Activated naive CD4-positive, alpha-beta T cell treated with anti-CD3 and anti-CD28 coated beads for 36 hours (primary cell): ENCODE data around the gene MIOX. TPM values are rescaled to one million over a fixed set of nuclear protein-coding genes. Genes with fewer than 3 reads are reported as not detected.

ENCODE experiments used
- CTCF ChIA-PET: fragments of 350-600 bp; sonication (Branson Sonifier 250); formaldehyde crosslinking; loops from one replicate; lab custom pipeline; 2021; ENCODE audit warnings: antibody characterized with exemption; lab: Charles Lee
- DNase-seq: peaks from one replicate; pipeline ENCODE4 v3.0.0-alpha.2; 2020
- H3K27ac Mint-ChIP-seq: one replicate; pipeline ENCODE4 v1.8.0; 2021; ENCODE audit warnings: mild to moderate bottlenecking, mixed read lengths
- H3K27me3 Mint-ChIP-seq: one replicate; pipeline ENCODE4 v1.8.0; 2021; ENCODE audit warnings: low read depth, mixed read lengths
- H3K36me3 Mint-ChIP-seq: one replicate; pipeline ENCODE4 v1.8.0; 2021; ENCODE audit warnings: low read depth, mixed read lengths
- H3K4me1 Mint-ChIP-seq: one replicate; pipeline ENCODE4 v1.8.0; 2021; ENCODE audit warnings: low read depth, mixed read lengths
- H3K4me3 Mint-ChIP-seq: one replicate; pipeline ENCODE4 v1.8.0; 2021; ENCODE audit warnings: mild to moderate bottlenecking, moderate library complexity, mixed read lengths
- H3K9me3 Mint-ChIP-seq: one replicate; pipeline ENCODE4 v1.8.0; 2021; ENCODE audit warnings: mixed read lengths
- intact Hi-C: fragments of 100-400 bp; cut with micrococcal nuclease; formaldehyde crosslinking; loops from one replicate; pipeline ENCODE4 v1.15.1; 2023
- total RNA-seq, 2 experiments: library from RNA; stranded (reverse); gene quantifications; one replicate each; pipeline ENCODE4 v1.2.3, GENCODE V29; 2021

MIOX gene
- total RNA-seq, 2 experiments from 2014 or later, result 0.31 TPM; not detected in 1

DNA sequence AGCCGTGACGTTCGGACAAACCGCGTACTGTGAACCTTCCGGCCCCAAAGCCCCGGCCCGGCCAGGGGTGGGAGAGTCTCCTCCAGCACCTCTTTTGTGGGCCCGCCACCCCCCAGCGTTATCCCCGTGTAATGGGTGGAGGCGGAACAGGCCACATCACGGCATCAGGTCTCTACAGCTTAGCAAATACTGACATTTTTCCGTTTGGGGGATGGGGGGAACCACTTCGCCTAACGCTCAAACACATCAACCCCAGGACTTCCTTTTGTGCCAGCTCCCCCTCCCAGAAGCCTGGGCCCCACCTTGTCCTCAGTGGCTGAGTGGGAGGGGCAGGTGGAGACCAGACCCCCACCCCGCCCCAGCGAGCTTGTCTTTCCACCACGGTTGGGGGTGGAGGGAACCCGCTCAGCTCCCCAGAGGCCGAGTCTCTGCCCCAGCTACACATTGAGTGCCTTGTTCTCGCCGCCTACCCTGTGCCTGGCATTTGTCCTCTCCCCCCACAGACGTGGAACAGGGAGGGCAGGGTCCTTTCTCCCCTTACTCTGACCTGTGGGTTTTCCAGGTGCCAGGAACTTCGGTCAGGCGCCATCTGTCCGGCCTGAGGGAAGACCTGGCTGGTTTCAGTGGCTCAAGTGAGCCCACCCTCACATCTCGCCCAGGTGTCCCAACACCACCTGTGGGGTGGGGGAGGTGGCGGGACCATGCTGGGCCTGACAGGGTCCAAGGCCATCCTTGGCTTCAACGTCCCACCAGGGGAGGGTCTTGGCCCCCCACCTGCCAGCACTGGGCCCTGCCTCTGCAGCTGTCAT lies 41.4 kb upstream of the MIOX start:
- H3K27me3 Mint-ChIP-seq, result no peaks in the 10 kb centered on the region
- H3K27ac Mint-ChIP-seq, result peak overlapping the region; percentile 56
- DNase-seq, result no peak
- H3K4me3 Mint-ChIP-seq, result no peak overlapping the region
- H3K36me3 Mint-ChIP-seq, result peaks cover 4% of the 10 kb centered on the region
- CTCF ChIA-PET, result interaction anchor here (0.5 kb wide), 1 partner anchor 70 kb away, joined by 4 read pairs; no protein-coding TSS in a partner anchor
- no peaks in the 10 kb centered on the region for H3K9me3 Mint-ChIP-seq
- intact Hi-C loops, result no loop called here
- H3K4me1 Mint-ChIP-seq, result peaks cover 10% of the 10 kb centered on the region

DNA sequence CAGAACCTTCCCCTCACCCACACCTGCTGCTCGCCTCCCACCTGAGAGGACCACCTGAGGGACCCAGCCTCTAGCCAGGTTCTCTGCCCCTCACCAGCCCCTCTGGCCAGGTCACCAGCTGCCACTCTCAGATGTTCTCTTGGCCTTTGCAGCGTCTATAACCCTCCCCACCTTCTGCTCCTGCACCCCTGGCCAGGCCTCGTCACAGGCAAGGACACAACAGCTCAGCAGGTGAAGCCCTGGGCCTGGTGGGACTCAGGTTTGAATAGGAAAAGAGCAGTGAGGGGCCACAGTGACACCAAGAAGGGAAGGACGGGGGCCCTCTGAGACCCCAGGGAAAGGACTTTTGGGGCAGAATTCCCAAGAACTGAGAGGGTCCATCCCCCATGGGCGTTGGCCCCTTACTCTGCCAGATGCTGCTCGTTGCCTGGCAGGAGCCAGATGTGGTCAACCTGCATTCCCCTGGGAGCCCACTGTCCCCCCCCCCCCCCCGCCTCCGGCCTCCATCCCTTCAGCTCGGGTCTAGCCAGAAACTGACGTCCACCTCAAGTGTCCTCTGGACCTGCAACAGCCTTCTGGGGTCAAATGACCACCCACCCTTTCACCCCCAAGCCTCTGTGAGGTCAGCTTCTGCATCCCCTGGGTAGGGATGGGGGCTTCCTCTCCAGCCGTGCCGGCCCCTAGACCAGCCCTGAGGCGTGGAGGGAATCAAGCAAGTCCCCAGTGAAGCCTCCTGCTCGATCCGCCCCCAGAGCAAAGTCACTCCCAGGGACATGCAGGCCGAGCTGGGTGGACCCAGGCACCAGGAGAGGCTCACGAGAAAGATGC lies 40.6 kb upstream of the MIOX start:
- Mint-ChIP-seq H3K4me3 (no peak overlapping the region), H3K9me3 (no peaks in the 10 kb centered on the region), H3K27me3 (no peaks in the 10 kb centered on the region), H3K36me3 (peaks cover 4% of the 10 kb centered on the region), H3K4me1 (peaks cover 10% of the 10 kb centered on the region), H3K27ac (peak overlapping the region; percentile 56)
- intact Hi-C loops, result no loop called here
- DNase-seq, result no peak
- CTCF ChIA-PET, result no interaction called here

DNA sequence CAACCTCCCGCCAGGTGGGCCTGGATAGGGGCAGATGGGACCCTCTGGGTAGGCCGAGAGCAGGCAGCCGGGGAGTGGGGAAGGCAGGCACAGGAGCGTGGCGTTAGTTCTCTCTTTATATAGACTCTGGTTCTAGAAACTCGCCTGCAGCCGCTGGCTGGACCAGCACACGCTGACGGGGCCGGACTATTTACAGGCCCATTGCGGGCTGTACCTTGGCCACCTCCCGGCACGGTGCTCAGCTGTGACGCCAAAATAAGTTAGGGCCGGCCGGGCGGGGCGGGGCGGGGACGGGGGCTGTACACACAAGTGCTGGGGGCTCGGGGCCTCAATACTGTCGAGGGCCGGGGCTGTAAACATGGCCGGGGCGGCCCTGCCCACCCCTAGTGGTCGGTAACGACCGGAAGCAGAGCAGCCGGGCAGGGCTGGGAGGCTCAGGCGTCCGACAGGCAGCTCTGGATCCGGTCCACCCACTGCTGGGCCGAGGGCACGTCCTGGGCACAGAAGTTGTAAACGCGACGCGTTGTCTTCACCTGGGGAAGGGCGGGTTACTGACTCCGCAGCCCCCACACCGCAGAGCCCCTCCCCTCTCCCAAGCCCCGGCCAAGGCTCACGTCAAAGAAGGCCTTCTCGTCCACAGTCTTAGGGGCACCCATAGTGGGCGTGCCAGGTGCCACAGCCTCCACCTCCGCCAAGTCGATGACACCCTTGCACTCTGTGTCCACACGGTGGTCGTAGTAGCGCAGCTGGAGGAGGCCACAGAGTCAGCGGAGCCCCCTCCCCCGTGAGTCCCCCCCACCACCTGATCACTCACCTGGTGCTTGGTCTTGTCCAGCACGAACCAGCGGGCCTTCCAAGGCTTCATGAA lies 39.7 kb upstream of the MIOX start:
- Mint-ChIP-seq H3K36me3 (peaks cover 6% of the 10 kb centered on the region), H3K4me3 (no peak overlapping the region), H3K27me3 (no peaks in the 10 kb centered on the region), H3K27ac (no peak overlapping the region), H3K9me3 (no peaks in the 10 kb centered on the region), H3K4me1 (peaks cover 10% of the 10 kb centered on the region)
- intact Hi-C loops, result no loop called here
- CTCF ChIA-PET, result no interaction called here
- no peak for DNase-seq

DNA sequence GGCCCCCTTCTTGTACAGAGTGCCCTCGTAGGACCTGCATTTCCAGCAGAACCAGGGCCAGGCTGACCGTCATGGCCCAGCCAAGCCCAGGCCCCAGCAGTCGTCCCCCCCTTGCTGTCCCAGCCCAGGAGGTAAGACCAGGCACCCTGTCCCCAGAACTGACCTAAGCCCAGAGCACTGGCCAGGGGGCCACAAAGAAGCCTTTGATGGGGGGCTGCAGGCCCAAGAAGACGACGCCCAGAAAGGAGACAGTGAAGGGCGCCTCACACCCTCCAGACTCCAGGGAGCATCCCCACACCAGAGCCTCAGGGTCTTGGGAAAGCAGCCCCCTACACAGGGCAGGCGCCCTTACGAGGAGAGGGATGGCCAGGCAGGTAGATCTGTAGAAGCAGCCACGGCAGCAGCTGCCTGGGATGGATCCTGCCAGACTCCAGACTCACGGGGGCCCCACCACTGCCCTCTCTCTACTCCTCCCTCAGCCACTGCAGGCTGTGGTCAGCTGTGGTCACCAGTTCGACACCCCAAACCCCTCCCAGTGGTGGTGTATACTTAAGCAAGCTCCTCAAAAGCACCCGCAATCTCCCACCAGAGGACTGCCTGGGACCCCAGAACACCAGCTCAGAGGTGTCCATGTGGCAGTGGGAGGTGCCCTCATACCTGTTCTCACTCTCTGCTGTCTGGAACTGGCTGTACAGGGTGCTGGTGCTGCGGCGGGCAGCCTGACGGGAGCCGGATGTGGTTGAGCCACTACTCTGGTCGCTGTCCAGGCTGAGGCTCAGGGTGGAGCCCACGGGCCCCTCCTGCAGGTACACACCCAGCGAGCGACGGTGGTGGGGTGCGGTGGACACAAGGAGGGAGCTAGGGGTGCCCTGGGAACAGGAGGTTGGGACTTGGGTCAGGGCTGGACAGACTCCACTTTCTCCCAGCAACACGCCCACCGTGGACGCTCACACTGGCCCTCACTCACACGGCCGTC lies 38.8 kb upstream of the MIOX start:
- intact Hi-C loops, result no loop called here
- H3K4me3 Mint-ChIP-seq, result no peak overlapping the region
- peaks cover 5% of the 10 kb centered on the region for H3K36me3 Mint-ChIP-seq
- H3K27ac Mint-ChIP-seq, result peak overlapping the region; percentile 22
- CTCF ChIA-PET, result interaction anchor here (1.2 kb wide), 1 partner anchor 14 kb away, joined by 3 read pairs; no protein-coding TSS in a partner anchor
- no peak for DNase-seq
- H3K4me1 Mint-ChIP-seq, result peaks cover 12% of the 10 kb centered on the region
- H3K27me3 Mint-ChIP-seq, result no peaks in the 10 kb centered on the region
- H3K9me3 Mint-ChIP-seq, result no peaks in the 10 kb centered on the region

DNA sequence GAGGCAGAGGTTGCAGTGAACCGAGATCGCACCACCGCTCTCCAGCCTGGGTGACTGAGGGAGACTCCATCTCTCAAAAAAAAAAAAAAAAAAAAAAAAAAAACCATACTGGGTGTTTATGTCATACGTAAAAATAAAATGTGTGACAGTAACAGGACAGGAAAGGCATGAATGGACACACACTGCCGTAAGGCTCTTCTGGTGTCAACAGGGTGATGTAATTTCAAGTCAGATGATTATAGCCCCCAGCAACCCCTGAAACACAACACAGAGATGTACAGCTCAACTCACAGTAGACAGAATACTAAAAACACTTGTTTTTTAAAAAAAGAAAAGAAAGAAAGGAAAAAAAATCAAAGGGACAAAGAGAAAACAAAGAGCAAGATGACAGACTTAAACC lies 34.0 kb upstream of the MIOX start:
- H3K27ac Mint-ChIP-seq, result peak overlapping the region; percentile 54
- CTCF ChIA-PET, result interaction anchor here (0.9 kb wide), 1 partner anchor 46 kb away, joined by 3 read pairs; no protein-coding TSS in a partner anchor
- peaks cover 9% of the 10 kb centered on the region for H3K4me1 Mint-ChIP-seq
- no peak overlapping the region for H3K4me3 Mint-ChIP-seq
- no peak for DNase-seq
- H3K9me3 Mint-ChIP-seq, result no peaks in the 10 kb centered on the region
- H3K36me3 Mint-ChIP-seq, result peaks cover 9% of the 10 kb centered on the region
- intact Hi-C loops, result no loop called here
- no peaks in the 10 kb centered on the region for H3K27me3 Mint-ChIP-seq

DNA sequence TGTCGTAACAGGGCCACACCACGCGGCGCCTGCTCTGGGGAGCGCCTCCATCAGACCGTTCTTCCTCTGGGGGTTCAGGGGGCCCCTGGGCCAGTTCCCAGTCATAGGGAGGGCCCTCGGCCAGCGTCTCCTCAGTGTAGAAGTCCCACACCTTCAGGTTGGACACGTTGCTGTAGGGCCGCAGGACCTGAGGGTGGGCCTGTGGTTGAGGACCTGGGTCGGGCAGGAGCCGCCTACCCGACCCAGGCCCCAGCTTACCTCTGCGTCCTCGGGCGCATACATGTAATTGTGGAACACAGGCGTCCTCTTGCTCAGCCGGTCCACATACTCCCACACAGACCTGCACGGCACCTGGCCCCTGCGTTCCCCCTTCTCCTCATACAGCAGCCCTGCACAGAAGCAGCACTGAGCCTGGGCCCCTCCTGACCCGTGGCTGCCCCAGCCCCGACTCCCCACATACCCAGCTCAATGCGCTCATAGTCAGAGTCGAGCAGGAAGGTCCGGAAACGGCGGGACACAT lies 32.0 kb upstream of the MIOX start:
- H3K9me3 Mint-ChIP-seq, result no peaks in the 10 kb centered on the region
- H3K4me1 Mint-ChIP-seq, result peaks cover 9% of the 10 kb centered on the region
- intact Hi-C loops, result loop anchor here (5.0 kb wide), 1 partner anchor 43 kb away; no protein-coding TSS in a partner anchor
- CTCF ChIA-PET, result no interaction called here
- DNase-seq, result no peak
- peaks cover 13% of the 10 kb centered on the region for H3K36me3 Mint-ChIP-seq
- H3K4me3 Mint-ChIP-seq, result no peak overlapping the region
- no peak overlapping the region for H3K27ac Mint-ChIP-seq
- no peaks in the 10 kb centered on the region for H3K27me3 Mint-ChIP-seq

DNA sequence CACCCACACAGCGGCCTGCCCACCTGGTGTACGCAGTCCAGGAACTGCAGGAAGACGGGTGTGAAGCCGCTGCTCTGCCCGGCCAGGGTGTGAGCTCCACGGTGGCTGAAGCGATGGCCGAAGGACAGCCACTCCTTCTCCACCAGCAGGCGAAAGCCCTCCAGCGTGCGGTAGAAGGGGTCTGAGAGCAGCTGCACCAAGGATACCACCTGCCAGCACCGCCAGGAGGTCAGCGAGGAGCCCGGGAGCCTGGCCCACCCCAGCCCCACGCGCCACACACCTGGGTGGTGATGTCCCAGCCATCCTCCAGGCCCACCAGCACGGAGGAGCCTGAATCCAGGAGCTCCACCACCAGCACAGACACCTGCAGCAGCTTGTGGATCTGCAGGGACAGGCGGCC lies 31.5 kb upstream of the MIOX start:
- Mint-ChIP-seq H3K4me3 (no peak overlapping the region), H3K36me3 (peaks cover 13% of the 10 kb centered on the region), H3K27me3 (no peaks in the 10 kb centered on the region), H3K4me1 (peaks cover 9% of the 10 kb centered on the region), H3K9me3 (no peaks in the 10 kb centered on the region), H3K27ac (no peak overlapping the region)
- CTCF ChIA-PET, result interaction anchor here (1.1 kb wide), 1 partner anchor 44 kb away, joined by 5 read pairs; no protein-coding TSS in a partner anchor
- intact Hi-C loops, result loop anchor here (5.0 kb wide), 1 partner anchor 42 kb away; no protein-coding TSS in a partner anchor
- no peak for DNase-seq

DNA sequence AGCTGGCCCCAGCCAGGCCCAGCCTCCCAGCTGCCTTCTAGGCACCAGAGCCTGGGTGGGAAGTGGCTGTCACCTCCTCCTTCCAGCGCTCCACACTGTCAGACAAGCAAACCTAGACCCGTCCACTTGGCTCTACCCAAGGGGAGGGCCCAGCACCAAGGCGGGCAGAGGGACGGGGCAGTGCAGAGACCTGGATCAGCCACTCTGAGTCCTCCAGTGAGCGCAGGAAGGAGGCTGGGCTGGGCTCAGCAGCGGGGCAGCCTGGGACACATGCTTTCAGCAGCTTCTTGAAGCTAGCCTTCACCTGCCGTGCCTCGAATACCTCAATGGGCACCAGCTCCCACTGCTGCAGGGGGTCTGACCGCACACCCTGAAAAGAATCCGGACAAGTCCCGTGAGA lies 30.6 kb upstream of the MIOX start:
- no peak overlapping the region for H3K4me3 Mint-ChIP-seq
- peaks cover 18% of the 10 kb centered on the region for H3K36me3 Mint-ChIP-seq
- no peaks in the 10 kb centered on the region for H3K9me3 Mint-ChIP-seq
- intact Hi-C loops, result loop anchor here (5.0 kb wide), 1 partner anchor 41 kb away; no protein-coding TSS in a partner anchor
- no peak for DNase-seq
- CTCF ChIA-PET, result interaction anchor here (0.6 to 3.6 kb wide), 3 partner anchors 41 to 153 kb away, joined by 3 to 16 read pairs (median 5); no protein-coding TSS in a partner anchor
- no peaks in the 10 kb centered on the region for H3K27me3 Mint-ChIP-seq
- H3K4me1 Mint-ChIP-seq, result peaks cover 9% of the 10 kb centered on the region
- no peak overlapping the region for H3K27ac Mint-ChIP-seq

DNA sequence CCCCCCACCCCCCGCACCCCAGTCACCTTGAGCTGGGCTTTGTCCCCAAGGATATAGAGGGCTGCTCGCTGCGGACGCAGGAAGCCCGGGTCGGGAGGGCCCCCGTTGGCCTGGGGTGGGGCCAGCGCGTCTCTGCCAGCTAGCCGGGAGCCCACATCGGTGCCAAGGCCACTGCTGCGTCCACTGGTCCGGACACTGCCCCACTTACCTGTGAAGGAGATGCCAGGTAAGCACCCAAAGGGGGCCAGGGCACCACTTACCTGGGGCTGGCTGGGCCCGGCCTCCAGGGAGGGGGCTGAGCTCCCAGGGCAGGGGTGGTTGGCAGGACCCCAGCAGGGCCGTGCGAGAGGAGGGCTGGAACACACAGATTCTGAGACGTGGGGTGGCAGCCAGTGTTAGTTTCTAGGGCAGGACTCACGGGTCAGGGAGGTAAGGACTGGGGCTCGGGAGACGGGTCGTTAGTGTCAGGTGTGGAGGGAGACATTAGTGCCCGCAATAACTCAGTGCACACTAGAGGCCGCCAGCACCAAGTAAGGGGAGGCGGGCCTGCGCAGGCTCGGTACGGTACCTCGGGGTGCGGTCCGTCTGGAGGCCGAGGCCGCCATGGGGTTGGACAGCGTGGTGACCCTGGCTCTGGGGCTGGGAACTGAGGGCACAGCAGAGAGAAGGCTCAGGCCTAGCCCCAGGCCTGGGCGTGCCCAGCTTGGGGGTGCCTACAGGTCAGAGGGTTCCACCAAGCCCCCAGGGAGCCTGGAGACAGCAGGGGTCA lies 30.0 kb upstream of the MIOX start:
- DNase-seq, result no peak
- CTCF ChIA-PET, result interaction anchor here (0.6 to 3.6 kb wide), 5 partner anchors 15 to 152 kb away, joined by 3 to 16 read pairs (median 4); no protein-coding TSS in a partner anchor
- no peak overlapping the region for H3K27ac Mint-ChIP-seq
- H3K27me3 Mint-ChIP-seq, result no peaks in the 10 kb centered on the region
- peaks cover 15% of the 10 kb centered on the region for H3K36me3 Mint-ChIP-seq
- no peaks in the 10 kb centered on the region for H3K9me3 Mint-ChIP-seq
- H3K4me3 Mint-ChIP-seq, result no peak overlapping the region
- peaks cover 9% of the 10 kb centered on the region for H3K4me1 Mint-ChIP-seq
- intact Hi-C loops, result loop anchor here (5.0 kb wide), 1 partner anchor 41 kb away; no protein-coding TSS in a partner anchor

DNA sequence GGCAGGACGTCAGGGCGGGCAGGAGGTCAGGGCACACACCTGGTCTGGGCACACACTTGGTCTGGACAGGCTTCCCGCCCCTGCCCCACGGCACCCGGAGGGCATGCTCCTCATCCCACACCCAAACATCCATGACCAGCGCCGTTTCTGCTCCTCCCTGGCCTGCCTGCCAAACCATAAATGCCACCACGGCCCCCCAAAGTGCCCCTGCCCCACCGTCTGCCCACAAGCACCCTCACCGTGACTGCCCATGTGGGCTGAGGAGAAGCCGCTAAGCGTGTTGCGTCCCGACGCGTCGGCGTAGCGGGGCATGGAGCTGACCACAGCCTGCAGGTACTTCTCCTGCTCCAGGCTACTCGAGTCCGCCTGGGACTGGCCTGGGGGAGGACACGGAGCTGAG lies 27.6 kb upstream of the MIOX start:
- intact Hi-C loops, result loop anchor here (5.0 kb wide), 1 partner anchor 38 kb away; no protein-coding TSS in a partner anchor
- peaks cover 21% of the 10 kb centered on the region for H3K36me3 Mint-ChIP-seq
- H3K27me3 Mint-ChIP-seq, result no peaks in the 10 kb centered on the region
- CTCF ChIA-PET, result interaction anchor here (1.4 to 3.6 kb wide), 2 partner anchors 11 to 38 kb away, joined by 3 to 16 read pairs; no protein-coding TSS in a partner anchor
- H3K9me3 Mint-ChIP-seq, result no peaks in the 10 kb centered on the region
- no peak overlapping the region for H3K4me3 Mint-ChIP-seq
- peak overlapping the region; percentile 36 for H3K27ac Mint-ChIP-seq
- H3K4me1 Mint-ChIP-seq, result no peaks in the 10 kb centered on the region
- no peak for DNase-seq
